Lung microvascular endothelial cell (primary cell): ENCODE measurements around the gene ARSB. TPM values are rescaled to one million over a fixed set of nuclear protein-coding genes. Genes with fewer than 3 reads are reported as not detected.

Experiments used
- DNase-seq, 2 donors: peaks; one replicate each; pipeline versions ENCODE4 v3.0.0 to v3.0.0-alpha.2; 2010; ENCODE audit warnings: low read depth in 2 of 2
- total RNA-seq: library from RNA; depleted of rRNA; stranded (reverse); fragments of >200 nt; gene quantifications from 2 replicates; pipeline ENCODE4 v1.2.1, GENCODE V29; 2014

Gene ARSB
- total RNA-seq = 7.0 and 11.7 TPM in 2 replicates

GRCh38 chr5:78985116-78985724, at the start of gene ARSB:
TSS of gene ARSB (minus strand) at chr5:78985310. CDS start at chr5:78985248, 62 bp downstream.
- peak in 1 of 2 donors; percentile 47 for DNase-seq

DNA sequence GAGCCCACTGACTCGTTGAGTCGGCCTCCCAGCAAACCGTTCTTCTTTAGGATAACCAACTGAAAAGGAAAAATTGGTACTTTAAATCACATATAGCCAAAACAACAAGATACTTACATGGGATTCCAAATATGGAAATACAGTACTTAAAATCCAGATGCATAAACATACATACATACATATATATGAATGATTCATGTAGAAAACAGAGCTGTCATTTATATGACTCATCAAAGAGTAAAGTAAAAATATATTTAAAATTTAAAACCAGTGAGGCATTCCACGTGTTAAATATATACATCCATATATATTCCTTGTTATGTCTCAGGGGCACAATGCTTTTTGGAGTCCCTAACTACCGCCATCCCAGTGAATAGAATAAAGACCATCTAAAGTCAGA, 47.7 kb upstream of the ARSB start:
- DNase-seq = no peak

DNA sequence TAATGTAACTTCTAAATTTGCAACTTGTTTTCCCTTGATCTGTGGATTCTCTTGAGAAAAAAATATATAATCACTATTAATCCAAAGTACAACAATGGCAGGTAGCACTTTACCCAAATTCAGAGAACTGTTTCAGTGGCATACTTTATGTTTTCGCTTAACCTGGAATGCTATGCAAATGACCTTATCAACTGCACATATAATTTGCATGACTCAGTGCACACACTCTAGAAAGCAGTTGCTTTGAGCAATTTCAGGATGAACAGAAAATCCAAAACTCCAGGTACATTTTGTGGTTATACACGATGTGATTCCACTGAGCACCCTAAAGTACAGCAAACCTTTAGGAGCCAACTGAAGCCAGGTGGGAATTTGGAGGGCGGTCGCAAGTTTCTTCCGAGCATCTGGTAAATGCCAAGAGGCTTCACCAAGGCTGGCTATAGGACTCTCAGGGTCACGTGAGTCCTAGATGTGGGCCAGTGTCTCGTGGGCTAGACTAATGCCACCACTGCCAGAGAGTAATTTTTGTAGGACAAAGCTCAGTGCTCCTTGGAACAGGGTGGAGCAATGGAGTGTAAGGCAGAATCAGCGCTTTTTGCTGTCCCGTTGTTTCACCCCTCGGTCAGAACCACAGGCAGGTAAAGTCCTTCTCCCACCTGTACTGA, 47.1 kb upstream of the ARSB start:
- DNase-seq = no peak

DNA sequence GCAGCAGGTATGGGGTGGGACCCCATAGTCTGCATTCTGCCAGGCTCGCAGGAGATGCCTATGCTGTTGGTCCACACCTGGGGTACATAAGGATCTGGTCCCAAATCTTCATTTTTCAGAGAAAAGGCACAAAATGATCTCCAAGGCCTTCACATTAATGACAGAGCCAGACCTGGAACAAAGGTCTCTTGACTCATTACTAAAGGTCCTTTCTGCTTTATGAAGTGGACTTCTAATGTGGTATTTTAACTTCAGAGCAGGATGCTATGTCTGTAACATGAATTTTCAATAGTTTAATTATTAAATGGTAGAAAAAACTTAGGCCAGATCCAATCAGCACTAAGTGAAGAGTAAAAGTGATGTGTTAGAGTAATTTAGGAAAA, 46.4 kb upstream of the ARSB start:
- no peak for DNase-seq

DNA sequence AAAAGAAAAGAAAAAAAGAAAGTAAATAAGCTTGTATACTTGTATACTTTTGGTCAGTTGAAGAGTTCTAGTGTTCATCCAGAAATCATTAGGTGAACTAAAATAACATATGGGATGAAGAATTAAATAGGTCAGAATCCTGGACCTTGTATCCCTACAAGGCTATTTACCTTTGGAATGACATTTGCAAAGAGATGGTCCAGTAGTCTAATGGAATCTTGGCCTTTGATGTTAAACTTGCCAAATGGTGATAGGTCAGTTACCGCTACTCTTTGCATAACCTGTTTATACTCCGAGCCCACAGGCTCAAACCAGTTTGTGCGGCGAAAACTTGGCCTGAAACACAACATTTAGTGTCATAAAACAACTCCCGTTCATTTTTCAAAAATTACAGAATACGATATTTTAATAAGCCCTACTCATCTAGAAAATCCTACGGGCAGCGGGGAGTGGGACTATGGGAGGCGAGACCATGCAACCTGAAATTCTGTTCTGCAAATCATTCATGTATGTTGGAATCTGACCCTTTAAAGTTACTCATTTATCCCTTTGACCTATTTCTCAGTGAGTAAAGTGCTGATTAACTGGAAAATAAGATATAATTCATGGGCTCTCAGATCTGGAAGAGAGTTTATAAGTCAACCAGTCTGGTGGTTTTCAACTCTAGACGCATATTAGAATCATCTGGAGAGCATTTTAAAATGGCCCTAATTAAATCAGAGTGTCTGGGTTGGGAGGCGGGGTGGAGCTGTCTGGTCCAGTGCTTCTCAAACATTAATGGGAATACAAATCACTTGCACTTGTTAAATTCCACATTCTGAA, 45.8 kb upstream of the ARSB start:
- DNase-seq = no peak

DNA sequence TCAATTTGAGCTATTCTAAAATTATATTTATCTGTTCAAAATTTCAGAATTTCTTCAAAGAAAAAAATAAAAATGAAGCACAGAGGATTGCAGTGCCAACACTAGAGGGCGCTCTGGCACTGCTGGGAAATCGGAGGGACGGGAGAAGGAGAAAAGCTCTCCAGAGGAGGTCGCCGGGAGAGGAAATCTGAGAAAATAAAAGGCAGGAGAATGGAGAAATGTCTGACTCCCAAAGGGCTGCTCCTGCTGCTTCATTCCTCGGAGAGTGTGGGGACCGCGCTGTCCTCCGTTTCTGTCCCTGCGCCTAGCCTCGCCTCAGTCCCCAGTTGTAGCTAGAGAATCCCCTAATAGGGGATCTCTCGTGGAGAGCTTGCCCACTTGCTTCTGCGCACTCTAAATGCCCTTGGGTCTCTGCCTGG, 40.0 kb upstream of the ARSB start:
- DNase-seq = peak; percentile 69 to 78

DNA sequence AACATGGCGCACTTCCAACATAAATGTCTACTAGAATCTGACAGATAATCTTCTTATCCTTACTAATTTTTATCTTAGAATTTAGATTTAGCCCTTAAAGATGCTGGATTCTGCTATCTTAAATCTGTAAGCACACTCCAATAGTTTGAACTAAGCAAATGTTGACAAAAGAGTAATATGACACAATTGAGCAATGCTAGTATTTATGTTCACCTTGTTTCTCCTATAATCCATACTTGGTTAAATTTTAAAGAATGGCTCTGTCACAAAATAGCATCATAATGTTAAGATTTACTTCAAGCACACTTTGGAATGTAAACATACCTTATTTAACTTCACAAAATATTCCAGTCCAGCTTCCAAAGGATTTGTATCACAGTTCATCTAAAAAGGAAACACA, 38.8 kb upstream of the ARSB start:
- no peak for DNase-seq

DNA sequence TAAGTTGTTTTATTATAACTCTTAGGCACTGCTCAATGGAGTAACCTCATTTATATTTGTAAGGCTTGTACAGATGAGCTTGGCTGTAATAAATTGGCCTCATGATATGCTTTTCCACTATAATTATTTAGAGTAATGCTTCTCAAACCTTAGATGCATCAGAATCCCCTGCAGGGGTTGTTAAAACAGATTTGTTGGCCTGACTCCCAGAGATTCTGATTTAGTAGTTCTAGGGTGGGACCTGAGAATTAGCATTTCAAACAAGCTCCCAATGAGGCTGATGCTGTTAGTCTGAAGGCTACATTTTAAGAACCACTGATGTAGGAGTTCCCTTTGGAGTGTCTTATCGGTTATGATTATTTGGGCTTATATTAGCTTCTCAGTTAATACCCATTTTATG, 38.2 kb upstream of the ARSB start:
- no peak for DNase-seq

- DNase-seq = no peak
These were observed 37.7 kb upstream of the ARSB start for GRCh38 chr5:79022771-79023170.

DNA sequence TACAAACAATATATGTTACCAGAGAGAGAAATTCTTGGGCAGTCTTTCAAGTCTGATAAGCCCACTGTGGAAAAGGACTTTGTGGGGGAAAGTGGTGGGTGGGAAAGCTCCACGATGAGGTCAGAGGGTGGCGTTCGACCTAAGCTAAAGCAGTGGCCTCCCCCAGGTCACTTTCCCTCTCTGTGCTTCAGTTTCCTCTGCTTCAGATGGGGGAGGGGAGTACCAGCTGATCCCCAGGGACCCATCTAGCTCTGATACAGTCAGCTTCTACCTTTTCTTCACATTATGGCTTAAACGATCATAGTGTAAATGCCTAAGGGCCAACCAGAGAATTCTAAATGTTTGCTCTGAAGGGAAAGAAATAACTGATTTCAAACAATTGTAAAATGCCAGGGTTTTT, 36.6 kb upstream of the ARSB start:
- no peak for DNase-seq

- DNase-seq = peak; percentile 70 to 71
These were observed 35.9 kb upstream of the ARSB start for GRCh38 chr5:79020861-79021561.

GRCh38 chr5:79014631-79015030, 29.5 kb upstream of the ARSB start:
- DNase-seq = no peak

- DNase-seq = no peak
These were observed 26.8 kb upstream of the ARSB start for GRCh38 chr5:79011869-79012268.

DNA sequence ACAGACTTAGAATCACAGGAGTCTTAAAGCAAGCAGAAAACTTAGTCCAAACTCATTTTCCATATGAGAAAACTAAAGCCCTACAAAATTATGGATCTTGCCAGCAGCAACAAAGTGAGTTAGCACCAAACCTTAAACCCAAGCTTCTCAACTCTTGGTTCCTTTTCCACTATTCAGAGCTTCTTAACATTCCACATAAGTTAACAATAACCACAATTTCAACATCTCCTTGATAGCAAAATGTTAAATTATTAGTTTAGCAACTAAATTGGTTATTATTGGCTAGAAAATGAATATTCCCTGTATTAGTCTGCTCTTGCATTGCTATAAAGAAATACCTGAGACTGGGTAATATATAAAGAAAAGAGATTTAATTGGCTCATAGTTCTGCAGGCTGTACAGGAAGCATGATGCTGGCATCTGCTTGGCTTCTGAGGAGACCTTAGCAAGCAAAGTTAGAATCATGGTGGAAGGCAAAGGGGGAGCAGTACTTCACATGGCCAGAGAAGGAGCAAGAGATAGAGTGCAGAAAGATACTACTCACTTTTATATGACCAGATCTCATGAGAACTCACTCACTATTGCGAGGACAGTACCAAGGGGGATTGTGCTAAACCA, 26.2 kb upstream of the ARSB start:
- no peak for DNase-seq

DNA sequence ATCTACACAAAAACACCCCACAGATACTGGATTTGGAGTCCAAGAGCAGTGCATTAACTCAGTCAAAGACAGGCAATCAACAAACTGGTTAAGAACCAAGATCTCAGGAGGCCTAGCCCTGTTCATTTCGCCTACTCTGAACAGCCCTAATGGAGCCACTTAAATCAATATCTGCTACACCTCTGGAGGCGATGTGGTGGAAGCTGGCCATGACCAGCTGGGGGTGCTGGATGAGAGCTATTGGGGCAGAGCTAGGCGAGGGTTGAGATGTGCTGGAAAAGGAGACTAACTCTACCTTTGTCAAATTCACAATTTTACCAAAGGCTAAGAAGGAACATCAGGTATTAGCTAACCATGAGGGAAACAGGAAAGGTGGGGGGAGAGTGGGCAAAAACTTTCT, 23.3 kb upstream of the ARSB start:
- no peak for DNase-seq

DNA sequence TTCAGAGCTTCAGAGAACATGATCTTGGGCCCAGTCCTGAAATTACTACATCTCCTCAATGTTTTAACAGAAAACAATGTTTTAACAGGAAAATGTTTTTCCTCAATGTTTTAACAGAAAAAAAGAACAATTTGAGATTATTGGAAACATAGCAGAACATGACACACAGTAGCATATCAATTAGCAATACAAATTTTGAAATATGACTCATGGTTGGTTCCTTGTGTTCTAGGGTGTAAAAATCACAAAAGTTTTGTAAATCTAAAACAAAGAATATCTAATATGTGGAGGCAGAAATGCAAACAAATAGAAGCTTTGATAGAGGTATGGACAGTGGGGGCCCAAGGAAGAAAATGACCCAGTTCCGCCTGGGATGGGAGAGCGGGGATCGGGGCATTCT, 22.8 kb upstream of the ARSB start:
- DNase-seq = no peak

GRCh38 chr5:79005936-79006631, 21.0 kb upstream of the ARSB start:
- no peak for DNase-seq

DNA sequence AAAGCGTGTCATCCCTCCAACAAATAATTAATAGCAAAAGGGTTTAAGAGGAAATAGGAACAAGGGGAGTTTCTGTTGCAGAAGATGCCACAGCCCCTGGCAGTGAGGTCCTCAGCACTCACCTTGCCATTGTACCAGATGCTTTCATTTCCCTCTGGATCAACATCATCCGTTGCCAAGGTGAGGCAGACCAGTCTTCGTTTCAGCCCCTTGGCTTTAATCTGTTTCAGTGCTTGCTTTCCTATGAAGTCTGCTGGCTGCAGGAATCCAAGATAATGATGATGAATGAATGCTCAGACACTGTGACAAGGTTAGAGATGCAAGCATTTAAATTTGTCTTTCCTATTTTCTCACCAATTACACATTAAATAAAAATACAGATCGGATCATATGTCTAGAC, 20.0 kb upstream of the ARSB start:
- DNase-seq = no peak

DNA sequence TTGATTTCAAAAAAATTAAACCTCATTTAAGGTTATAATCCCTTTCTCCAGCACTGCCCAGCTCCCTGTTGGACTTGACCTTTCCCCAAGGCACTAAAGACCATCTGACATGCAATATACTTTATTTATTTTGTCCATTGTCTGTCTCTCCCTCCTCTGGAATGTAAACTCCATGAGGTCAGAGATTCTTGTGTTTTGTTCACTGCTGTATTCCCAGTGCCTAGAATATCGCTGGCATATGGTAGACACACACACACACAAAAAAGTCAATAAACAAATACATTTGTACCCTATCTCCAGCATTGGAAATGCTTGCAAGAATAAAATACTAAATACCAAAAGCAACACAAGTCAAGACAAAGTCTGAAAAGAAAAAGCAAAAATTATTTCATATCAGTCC, 17.3 kb upstream of the ARSB start:
- DNase-seq = no peak

- DNase-seq = no peak
These were observed 16.4 kb upstream of the ARSB start for GRCh38 chr5:79001471-79001870.

DNA sequence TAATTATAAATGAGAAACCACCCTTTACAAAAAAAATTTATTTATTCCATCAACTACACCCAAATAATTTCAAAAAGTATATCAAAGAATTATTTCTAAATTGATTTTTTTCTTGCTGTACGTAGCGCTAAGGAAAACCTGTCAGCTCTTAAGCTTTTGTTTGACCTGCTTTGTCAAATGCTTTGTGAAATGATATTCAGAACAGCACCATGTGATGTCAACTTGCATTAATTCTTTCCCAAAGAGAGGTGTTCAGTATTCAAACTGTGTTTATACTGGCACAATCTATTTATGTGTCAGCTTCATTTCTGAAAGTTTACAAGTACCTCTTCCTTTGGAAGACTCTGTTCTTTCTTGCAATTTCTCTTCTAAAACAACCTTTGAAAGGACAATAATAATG, 12.0 kb upstream of the ARSB start:
- DNase-seq = no peak
